PC-3 (cell line): ENCODE measurements around the gene TRMO. TPM values are rescaled to one million over a fixed set of nuclear protein-coding genes. Genes with fewer than 3 reads are reported as not detected.

Experiments used
- ATAC-seq: fragments of 200-7000 bp; cut with Tn5 transposase; 2 replicates; pipeline ENCODE4 v1.9.1; 2020; ENCODE audit warnings: mild to moderate bottlenecking, moderate library complexity
- BruUV-seq: library from RNA; stranded (reverse); fragments of 400-500 nt; replicated peaks from 2 replicates; lab custom pipeline; 2021; lab: Mats Ljungman, UMichigan
- CTCF ChIA-PET: fragments of 300-600 bp; sonication (Branson Sonifier 250); formaldehyde crosslinking; loops from one replicate; lab custom pipeline; 2022; ENCODE audit warnings: antibody characterized with exemption; lab: Charles Lee
- POLR2A ChIA-PET: fragments of 300-600 bp; sonication (Branson Sonifier 250); formaldehyde crosslinking; loops from one replicate; lab custom pipeline; 2022; ENCODE audit warnings: antibody characterized with exemption; ENCODE audit not compliant: unreplicated experiment; lab: Charles Lee
- DNase-seq: peaks from one replicate; pipeline ENCODE4 v3.0.0-alpha.2; 2015
- H2AFZ ChIP-seq: fragments of 300-600 bp; sonication (generic); 2 replicates; pipeline ENCODE4 v1.6.0; 2016; ENCODE audit warnings: antibody characterized with exemption, low read length
- H3F3A ChIP-seq: fragments of 300-600 bp; sonication (generic); one replicate; pipeline ENCODE4 v1.6.0; 2017; ENCODE audit warnings: antibody characterized with exemption, low read length, control low read depth, mild to moderate bottlenecking; ENCODE audit not compliant: unreplicated experiment
- H3K27ac ChIP-seq: fragments of 300-600 bp; sonication (generic); 2 replicates; pipeline ENCODE4 v1.5.1; 2016; ENCODE audit warnings: mild to moderate bottlenecking, low read length
- H3K27me3 ChIP-seq: fragments of 300-600 bp; sonication (generic); 2 replicates; pipeline ENCODE4 v1.6.1; 2016; ENCODE audit warnings: low read length, mixed read lengths
- H3K36me3 ChIP-seq: fragments of 300-600 bp; sonication (generic); 2 replicates; pipeline ENCODE4 v1.6.1; 2016; ENCODE audit warnings: low read depth, mixed run types, low read length, mixed read lengths
- H3K4me1 ChIP-seq: fragments of 300-600 bp; sonication (generic); 2 replicates; pipeline ENCODE4 v1.5.1; 2016; ENCODE audit warnings: low read length; ENCODE audit not compliant: insufficient read depth
- H3K4me2 ChIP-seq: fragments of 300-600 bp; sonication (generic); 2 replicates; pipeline ENCODE4 v1.6.0; 2016; ENCODE audit warnings: low read length
- H3K4me3 ChIP-seq: fragments of 300-600 bp; sonication (generic); 2 replicates; pipeline ENCODE4 v1.5.1; 2016; ENCODE audit warnings: mild to moderate bottlenecking, low read length, mixed read lengths
- H3K79me2 ChIP-seq: fragments of 300-600 bp; sonication (generic); 2 replicates; pipeline ENCODE4 v1.6.1; 2017; ENCODE audit warnings: low read length, mixed read lengths
- H3K9ac ChIP-seq: fragments of 300-600 bp; sonication (generic); 2 replicates; pipeline ENCODE4 v1.6.0; 2016; ENCODE audit warnings: mild to moderate bottlenecking, low read length
- H3K9me2 ChIP-seq: fragments of 300-600 bp; sonication (generic); replicated peaks from 2 replicates; pipeline ENCODE4 v1.6.1; 2016; ENCODE audit warnings: mixed run types, low read length, mixed read lengths
- H3K9me3 ChIP-seq: fragments of 300-600 bp; sonication (generic); 2 replicates; pipeline ENCODE4 v1.6.1; 2016; ENCODE audit warnings: low read length, mixed read lengths
- H4K20me1 ChIP-seq: fragments of 300-600 bp; sonication (generic); 2 replicates; pipeline ENCODE4 v1.6.1; 2016; ENCODE audit warnings: low read length, mixed read lengths
- CTCF ChIP-seq: fragments of 300-600 bp; sonication (generic); conservative IDR thresholded peaks from 2 replicates; pipeline ENCODE4 v1.5.1; 2017; ENCODE audit warnings: antibody characterized with exemption, low read depth, mild to moderate bottlenecking, low read length
- EZH2 ChIP-seq: fragments of 300-600 bp; sonication (generic); IDR thresholded peaks from one replicate; pipeline ENCODE4 v1.6.1; 2017; ENCODE audit warnings: antibody characterized with exemption, mild to moderate bottlenecking, low read length; ENCODE audit not compliant: unreplicated experiment
- EZH2phosphoT487 ChIP-seq: fragments of 300-600 bp; sonication (generic); IDR thresholded peaks from 2 replicates; pipeline ENCODE4 v1.6.1; 2018; ENCODE audit warnings: mild to moderate bottlenecking, antibody characterized with exemption, low read length, borderline replicate concordance
- intact Hi-C: fragments of 100-400 bp; cut with micrococcal nuclease; formaldehyde crosslinking; loops from 2 replicates; pipeline ENCODE4 v1.9.0; 2023
- total RNA-seq: library from RNA; depleted of rRNA; stranded (reverse); fragments of >200 nt; gene quantifications from 2 replicates; pipeline ENCODE4 v1.2.3, GENCODE V29; 2014

The TRMO gene
- total RNA-seq, 1 experiment from 2014 or later, result 14.3 TPM

- intact Hi-C loops, result no loop called here
- Histone ChIP-seq H3K36me3 (no peaks in the 10 kb centered on the region), H3K27ac (no peak overlapping the region), H3K4me1 (peaks cover 6% of the 10 kb centered on the region), H3K9ac (no peak overlapping the region), H3K4me3 (no peak overlapping the region), H3K27me3 (no peaks in the 10 kb centered on the region), H3K9me3 (no peaks in the 10 kb centered on the region), H2AFZ (no peak overlapping the region), H3K4me2 (no peak overlapping the region), H3F3A (no peaks in the 10 kb centered on the region), H3K9me2 (no peaks in the 10 kb centered on the region), H4K20me1 (no peaks in the 10 kb centered on the region), H3K79me2 (no peaks in the 10 kb centered on the region)
- ChIA-PET POLR2A (no interaction called here), CTCF (interaction anchor here (0.5 kb wide), 1 partner anchor 26 kb away, joined by 5 read pairs; no protein-coding TSS in a partner anchor)
- TF ChIP-seq CTCF, result peak; percentile 37; the same call in 1 of the 2 replicates
- no peak for TF ChIP-seq EZH2phosphoT487
- peak; percentile 53 for DNase-seq
- BruUV-seq, result no TSS peak
- ATAC-seq, result no peak; the same call in 1 of the 2 replicates
Observed at GRCh38 chr9:97895695-97896332, 26.5 kb downstream of the TRMO start.

GRCh38 chr9:97895211-97895610 is 27.1 kb downstream of the TRMO start:
- no peaks in the 10 kb centered on the region for H3K27me3 ChIP-seq
- H3K79me2 ChIP-seq, result no peaks in the 10 kb centered on the region
- ChIA-PET CTCF (no interaction called here), POLR2A (no interaction called here)
- no peaks in the 10 kb centered on the region for H3K9me2 ChIP-seq
- H3K4me2 ChIP-seq, result no peak overlapping the region
- H2AFZ ChIP-seq, result no peak overlapping the region
- no peaks in the 10 kb centered on the region for H3K9me3 ChIP-seq
- H4K20me1 ChIP-seq, result no peaks in the 10 kb centered on the region
- DNase-seq, result no peak
- TF ChIP-seq EZH2phosphoT487 (no peak), CTCF (no peak)
- no peaks in the 10 kb centered on the region for H3K36me3 ChIP-seq
- no peak overlapping the region for H3K4me3 ChIP-seq
- H3K4me1 ChIP-seq, result no peaks in the 10 kb centered on the region
- intact Hi-C loops, result no loop called here
- no peak for ATAC-seq
- H3K9ac ChIP-seq, result no peak overlapping the region
- no peaks in the 10 kb centered on the region for H3F3A ChIP-seq
- BruUV-seq, result no TSS peak
- H3K27ac ChIP-seq, result no peak overlapping the region

DNA sequence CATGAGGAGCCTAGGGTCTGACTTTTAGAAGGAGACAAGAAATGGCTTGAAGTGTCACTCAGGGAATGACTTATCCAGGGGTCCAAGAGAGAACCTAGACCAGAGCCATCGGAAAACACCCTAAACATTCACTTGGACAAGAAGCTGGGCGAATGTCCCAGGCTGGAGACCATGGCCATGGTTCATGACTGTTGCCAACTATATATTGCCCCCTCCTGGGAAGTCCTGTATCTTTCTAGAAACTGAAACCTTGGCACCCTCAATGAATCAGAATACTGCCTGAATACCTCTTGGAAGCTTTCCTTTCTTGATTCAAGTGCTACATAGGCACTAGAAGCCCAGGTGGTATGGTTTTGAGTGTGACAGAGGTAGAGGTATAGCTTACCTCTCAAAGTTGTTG is 29.9 kb downstream of the TRMO start:
- no peaks in the 10 kb centered on the region for H4K20me1 ChIP-seq
- no peaks in the 10 kb centered on the region for H3K79me2 ChIP-seq
- no TSS peak for BruUV-seq
- no peaks in the 10 kb centered on the region for H3K9me3 ChIP-seq
- no peaks in the 10 kb centered on the region for H3K4me1 ChIP-seq
- no peak overlapping the region for H3K4me2 ChIP-seq
- H3K27ac ChIP-seq, result no peak overlapping the region
- H3K36me3 ChIP-seq, result no peaks in the 10 kb centered on the region
- H3K4me3 ChIP-seq, result no peak overlapping the region
- no peaks in the 10 kb centered on the region for H3K9me2 ChIP-seq
- intact Hi-C loops, result no loop called here
- POLR2A ChIA-PET, result no interaction called here
- ATAC-seq (no peak), DNase-seq (no peak)
- no peak overlapping the region for H3K9ac ChIP-seq
- TF ChIP-seq EZH2phosphoT487 (no peak), CTCF (no peak), EZH2 (no peak)
- H3K27me3 ChIP-seq, result no peaks in the 10 kb centered on the region
- H3F3A ChIP-seq, result no peaks in the 10 kb centered on the region
- no peak overlapping the region for H2AFZ ChIP-seq
- CTCF ChIA-PET, result no interaction called here
